DND-41 (cell line): Measurements from ENCODE around the gene IGFL3.
"Not testable (repeated sequence)": the region's sequence is repeated elsewhere in the genome, so short reads cannot be mapped to it uniquely, and the experiment has no call there.

Experiments
- ATAC-seq: fragments of 200-7000 bp; cut with Tn5 transposase; 3 replicates; pipeline ENCODE4 v1.9.1; 2021; ENCODE audit warnings: low read depth; ENCODE audit not compliant: insufficient read depth
- DNase-seq: peaks from one replicate; pipeline ENCODE4 v3.0.0-alpha.2; 2020
- H2AFZ ChIP-seq: 2 replicates; pipeline ENCODE4 v1.6.0; 2012; ENCODE audit warnings: low read depth, low read length
- H3K27ac ChIP-seq: 2 replicates; pipeline ENCODE4 v1.5.1; 2012; ENCODE audit warnings: low read length, inconsistent platforms
- H3K27me3 ChIP-seq: fragments of 200-600 bp; sonication (generic); 2 replicates; pipeline ENCODE4 v1.6.0; 2012; ENCODE audit warnings: low read length, mild to moderate bottlenecking, inconsistent platforms; ENCODE audit not compliant: insufficient read depth, poor library complexity
- H3K36me3 ChIP-seq: 2 replicates; pipeline ENCODE4 v1.5.1; 2012; ENCODE audit warnings: low read length, inconsistent platforms; ENCODE audit not compliant: insufficient read depth
- H3K4me1 ChIP-seq: 2 replicates; pipeline ENCODE4 v1.5.1; 2012; ENCODE audit warnings: mild to moderate bottlenecking, low read length; ENCODE audit not compliant: insufficient read depth
- H3K4me2 ChIP-seq: 2 replicates; pipeline ENCODE4 v1.6.0; 2012; ENCODE audit warnings: mild to moderate bottlenecking, moderate library complexity, low read length, inconsistent platforms; ENCODE audit not compliant: insufficient read depth
- H3K4me3 ChIP-seq, 2 experiments: fragments of 200-600 bp in 1 of 2; shearing (Covaris generic) in 1 of 2; 2 replicates each; pipeline ENCODE4 v1.5.1; 2012 to 2016; ENCODE audit warnings: inconsistent platforms in 2 of 2, low read length in 2 of 2, mild to moderate bottlenecking in 2 of 2, low read depth in 1 of 2, moderate library complexity in 1 of 2
- H3K79me2 ChIP-seq: 2 replicates; pipeline ENCODE4 v1.6.0; 2012; ENCODE audit warnings: low read length, inconsistent platforms; ENCODE audit not compliant: insufficient read depth
- H3K9ac ChIP-seq: 2 replicates; pipeline ENCODE4 v1.6.0; 2012; ENCODE audit warnings: low read depth, mild to moderate bottlenecking, inconsistent platforms, low read length, moderate library complexity
- H3K9me3 ChIP-seq: 2 replicates; pipeline ENCODE4 v1.5.1; 2012; ENCODE audit warnings: low read length, moderate library complexity, mild to moderate bottlenecking, inconsistent platforms; ENCODE audit not compliant: insufficient read depth, severe bottlenecking
- H4K20me1 ChIP-seq: 2 replicates; pipeline ENCODE4 v1.6.0; 2012; ENCODE audit warnings: low read length; ENCODE audit not compliant: insufficient read depth
- CTCF ChIP-seq: IDR thresholded peaks from 2 replicates; pipeline ENCODE4 v1.5.1; 2012; ENCODE audit warnings: borderline replicate concordance, low read length, moderate library complexity, mild to moderate bottlenecking; ENCODE audit not compliant: poor library complexity, severe bottlenecking; ENCODE audit errors: extremely low read depth
- EZH2 ChIP-seq: IDR thresholded peaks from 3 replicates; pipeline ENCODE4 v1.6.1; 2012; ENCODE audit warnings: borderline replicate concordance, low read depth, mild to moderate bottlenecking, moderate library complexity, low read length, inconsistent platforms; ENCODE audit not compliant: severe bottlenecking

The IGFL3 gene

GRCh38 chr19:46107371-46107770, 17.1 kb downstream of the IGFL3 start:
- ATAC-seq (no peak), DNase-seq (no peak)
- H3K9me3 ChIP-seq: no peaks in the 10 kb centered on the region

DNA sequence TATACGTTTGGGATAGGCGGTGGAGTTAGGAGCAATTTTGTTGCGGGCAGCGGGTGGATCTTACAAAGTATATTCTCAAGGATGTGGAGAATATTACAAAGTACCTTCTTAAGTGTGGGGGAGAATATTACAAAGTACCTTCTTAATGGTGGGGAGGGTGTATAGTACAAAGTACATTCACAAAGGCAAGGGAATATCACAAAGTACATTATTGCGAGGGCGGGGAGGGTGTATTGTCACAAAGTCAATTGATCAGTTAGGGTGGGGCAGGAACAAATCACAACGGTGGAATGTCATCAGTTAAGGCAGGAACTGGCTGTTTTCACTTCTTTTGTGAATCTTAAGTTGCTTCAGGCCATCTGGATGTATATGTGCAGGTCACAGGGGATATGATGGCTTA, 22.2 kb downstream of the IGFL3 start:
- ATAC-seq, DNase-seq, H3K79me2 ChIP-seq, H3K4me1 ChIP-seq, H3K4me2 ChIP-seq, H3K9me3 ChIP-seq, H3K4me3 ChIP-seq, H3K27me3 ChIP-seq, H4K20me1 ChIP-seq, H3K36me3 ChIP-seq, H2AFZ ChIP-seq, H3K9ac ChIP-seq, H3K27ac ChIP-seq: not testable (repeated sequence)

More at GRCh38 chr19:46107371-46107770, 17.1 kb downstream of the IGFL3 start:
- no peak overlapping the region for H2AFZ ChIP-seq
- H3K9ac ChIP-seq: no peak overlapping the region
- H3K27me3 ChIP-seq: peaks cover 4% of the 10 kb centered on the region
- H3K4me2 ChIP-seq: no peak overlapping the region
- no peaks in the 10 kb centered on the region for H3K4me1 ChIP-seq
- no peaks in the 10 kb centered on the region for H3K79me2 ChIP-seq
- H3K36me3 ChIP-seq: no peaks in the 10 kb centered on the region
- H3K4me3 ChIP-seq: no peak overlapping the region
- TF ChIP-seq EZH2: no peak
- TF ChIP-seq CTCF: no peak
- H3K27ac ChIP-seq: no peak overlapping the region
- no peaks in the 10 kb centered on the region for H4K20me1 ChIP-seq

DNA sequence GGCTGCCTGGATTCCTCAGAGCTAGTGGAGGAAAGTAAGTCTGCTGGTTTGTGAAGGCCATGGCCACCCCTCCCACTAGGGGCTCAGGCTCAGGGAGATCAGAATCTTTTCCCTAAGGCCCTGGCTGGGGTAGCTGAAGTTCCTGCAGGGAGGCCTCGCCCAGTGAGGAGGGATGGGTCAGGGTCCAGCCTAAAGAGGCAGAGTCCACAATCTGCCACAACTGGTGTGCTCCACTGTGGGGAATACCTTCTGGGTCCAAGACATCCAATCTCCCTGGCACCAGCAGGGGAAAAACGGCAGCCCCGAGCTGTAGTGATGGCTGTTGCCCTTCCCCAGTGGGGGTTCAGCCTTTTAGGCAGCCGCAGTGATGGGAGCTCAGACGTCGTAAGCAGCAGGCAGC, 23.2 kb downstream of the IGFL3 start:
- peaks cover 4% of the 10 kb centered on the region for H3K27me3 ChIP-seq
- H4K20me1 ChIP-seq: no peaks in the 10 kb centered on the region
- H3K4me1 ChIP-seq: no peaks in the 10 kb centered on the region
- no peak overlapping the region for H2AFZ ChIP-seq
- no peak overlapping the region for H3K27ac ChIP-seq
- H3K79me2 ChIP-seq: no peaks in the 10 kb centered on the region
- H3K4me2 ChIP-seq: no peak overlapping the region
- DNase-seq: no peak
- no peaks in the 10 kb centered on the region for H3K9me3 ChIP-seq
- TF ChIP-seq EZH2 (no peak), CTCF (no peak)
- H3K9ac ChIP-seq: no peak overlapping the region
- ATAC-seq: no peak
- no peaks in the 10 kb centered on the region for H3K36me3 ChIP-seq
- H3K4me3 ChIP-seq: no peak overlapping the region

DNA sequence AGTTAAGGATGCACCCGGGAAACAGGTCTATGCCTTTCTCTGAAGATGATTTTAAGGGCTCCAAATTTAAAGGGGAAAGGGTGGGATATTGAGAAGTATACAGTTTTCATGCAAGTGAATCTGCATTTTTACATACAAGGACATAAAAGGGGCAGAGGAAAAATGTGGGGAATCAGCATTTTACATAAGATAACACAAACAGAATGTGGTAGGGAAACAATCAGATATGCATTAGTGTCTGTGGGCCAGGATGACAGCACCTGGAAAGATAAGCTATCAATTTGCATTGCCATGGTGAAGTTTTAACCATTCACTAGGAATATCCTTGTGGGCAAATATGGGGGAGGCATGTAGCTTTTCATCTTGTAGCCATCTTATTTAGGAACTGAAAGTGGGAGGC, 24.1 kb downstream of the IGFL3 start:
- H3K9ac ChIP-seq: no peak overlapping the region
- DNase-seq (no peak), ATAC-seq (no peak)
- H3K9me3 ChIP-seq: no peaks in the 10 kb centered on the region
- H3K79me2 ChIP-seq: no peaks in the 10 kb centered on the region
- H2AFZ ChIP-seq: no peak overlapping the region
- H3K27me3 ChIP-seq: peaks cover 4% of the 10 kb centered on the region
- no peaks in the 10 kb centered on the region for H3K4me1 ChIP-seq
- no peak overlapping the region for H3K27ac ChIP-seq
- no peaks in the 10 kb centered on the region for H4K20me1 ChIP-seq
- no peak overlapping the region for H3K4me2 ChIP-seq
- H3K4me3 ChIP-seq: no peak overlapping the region
- TF ChIP-seq EZH2: no peak
- no peak for TF ChIP-seq CTCF
- H3K36me3 ChIP-seq: no peaks in the 10 kb centered on the region
